ENCODE data around the gene AOPEP.

DNA sequence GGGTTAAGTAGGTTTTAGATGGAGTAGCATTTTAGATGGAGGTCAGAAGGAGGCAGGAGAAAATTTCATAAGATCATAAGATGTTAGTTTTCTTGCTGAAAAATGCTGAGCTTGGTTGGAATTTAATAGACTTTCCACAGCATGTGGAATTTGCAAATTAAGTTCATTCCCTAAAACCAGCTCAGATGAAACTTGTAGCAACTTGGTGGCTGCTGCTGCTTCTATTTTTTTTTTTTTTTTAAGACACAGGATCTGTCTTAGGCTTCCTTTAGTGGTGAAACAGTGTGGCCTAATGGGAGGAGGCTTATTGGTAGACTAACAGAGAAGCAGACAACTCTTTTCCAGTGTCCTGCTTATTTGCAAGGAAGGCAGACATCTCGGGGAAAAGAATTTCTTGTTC, 154.5 kb downstream of the AOPEP start:
- TF ChIP-seq, protein P1, sequence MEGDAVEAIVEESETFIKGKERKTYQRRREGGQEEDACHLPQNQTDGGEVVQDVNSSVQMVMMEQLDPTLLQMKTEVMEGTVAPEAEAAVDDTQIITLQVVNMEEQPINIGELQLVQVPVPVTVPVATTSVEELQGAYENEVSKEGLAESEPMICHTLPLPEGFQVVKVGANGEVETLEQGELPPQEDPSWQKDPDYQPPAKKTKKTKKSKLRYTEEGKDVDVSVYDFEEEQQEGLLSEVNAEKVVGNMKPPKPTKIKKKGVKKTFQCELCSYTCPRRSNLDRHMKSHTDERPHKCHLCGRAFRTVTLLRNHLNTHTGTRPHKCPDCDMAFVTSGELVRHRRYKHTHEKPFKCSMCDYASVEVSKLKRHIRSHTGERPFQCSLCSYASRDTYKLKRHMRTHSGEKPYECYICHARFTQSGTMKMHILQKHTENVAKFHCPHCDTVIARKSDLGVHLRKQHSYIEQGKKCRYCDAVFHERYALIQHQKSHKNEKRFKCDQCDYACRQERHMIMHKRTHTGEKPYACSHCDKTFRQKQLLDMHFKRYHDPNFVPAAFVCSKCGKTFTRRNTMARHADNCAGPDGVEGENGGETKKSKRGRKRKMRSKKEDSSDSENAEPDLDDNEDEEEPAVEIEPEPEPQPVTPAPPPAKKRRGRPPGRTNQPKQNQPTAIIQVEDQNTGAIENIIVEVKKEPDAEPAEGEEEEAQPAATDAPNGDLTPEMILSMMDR (IDR thresholded peaks at IDR 0.05; ENCODE audit: low read depth, low read length, poor library complexity, severe bottlenecking): no peak
- TF ChIP-seq EZH2phosphoT487 (IDR thresholded peaks at IDR 0.05; ENCODE audit: borderline replicate concordance, low read length): no peak

Measured in DOHH2 (cell line).